Measurements from ENCODE around the gene KRTAP10-4.
"Not testable (repeated sequence)": the region's sequence is repeated elsewhere in the genome, so short reads cannot be mapped to it uniquely, and the experiment has no call there.

The KRTAP10-4 gene

DNA sequence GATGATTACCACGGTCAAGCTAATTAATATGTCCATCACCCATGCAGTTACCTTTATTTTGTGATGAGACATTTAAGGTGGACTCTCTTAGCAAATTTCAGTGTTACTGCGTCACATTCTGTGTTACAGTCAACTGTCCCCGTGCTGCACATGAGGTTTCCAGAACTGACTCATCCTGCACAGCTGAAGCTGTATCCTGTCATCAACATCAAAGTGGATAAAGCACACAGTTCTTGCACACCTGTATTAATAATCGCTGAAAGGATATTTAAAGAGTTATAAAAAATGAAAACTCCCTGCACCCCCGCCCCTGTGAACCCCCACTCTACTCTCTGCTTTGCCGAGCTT lies 10.2 kb downstream of the KRTAP10-4 start:
- no peak overlapping the region for H3K4me3 ChIP-seq (ENCODE audit: low read depth, low read length)
- no peak for DNase-seq (ENCODE audit: low read depth)
- TF ChIP-seq, protein P1, sequence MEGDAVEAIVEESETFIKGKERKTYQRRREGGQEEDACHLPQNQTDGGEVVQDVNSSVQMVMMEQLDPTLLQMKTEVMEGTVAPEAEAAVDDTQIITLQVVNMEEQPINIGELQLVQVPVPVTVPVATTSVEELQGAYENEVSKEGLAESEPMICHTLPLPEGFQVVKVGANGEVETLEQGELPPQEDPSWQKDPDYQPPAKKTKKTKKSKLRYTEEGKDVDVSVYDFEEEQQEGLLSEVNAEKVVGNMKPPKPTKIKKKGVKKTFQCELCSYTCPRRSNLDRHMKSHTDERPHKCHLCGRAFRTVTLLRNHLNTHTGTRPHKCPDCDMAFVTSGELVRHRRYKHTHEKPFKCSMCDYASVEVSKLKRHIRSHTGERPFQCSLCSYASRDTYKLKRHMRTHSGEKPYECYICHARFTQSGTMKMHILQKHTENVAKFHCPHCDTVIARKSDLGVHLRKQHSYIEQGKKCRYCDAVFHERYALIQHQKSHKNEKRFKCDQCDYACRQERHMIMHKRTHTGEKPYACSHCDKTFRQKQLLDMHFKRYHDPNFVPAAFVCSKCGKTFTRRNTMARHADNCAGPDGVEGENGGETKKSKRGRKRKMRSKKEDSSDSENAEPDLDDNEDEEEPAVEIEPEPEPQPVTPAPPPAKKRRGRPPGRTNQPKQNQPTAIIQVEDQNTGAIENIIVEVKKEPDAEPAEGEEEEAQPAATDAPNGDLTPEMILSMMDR (conservative IDR thresholded peaks at IDR 0.05; ENCODE audit: low read depth, low read length): no peak

DNA sequence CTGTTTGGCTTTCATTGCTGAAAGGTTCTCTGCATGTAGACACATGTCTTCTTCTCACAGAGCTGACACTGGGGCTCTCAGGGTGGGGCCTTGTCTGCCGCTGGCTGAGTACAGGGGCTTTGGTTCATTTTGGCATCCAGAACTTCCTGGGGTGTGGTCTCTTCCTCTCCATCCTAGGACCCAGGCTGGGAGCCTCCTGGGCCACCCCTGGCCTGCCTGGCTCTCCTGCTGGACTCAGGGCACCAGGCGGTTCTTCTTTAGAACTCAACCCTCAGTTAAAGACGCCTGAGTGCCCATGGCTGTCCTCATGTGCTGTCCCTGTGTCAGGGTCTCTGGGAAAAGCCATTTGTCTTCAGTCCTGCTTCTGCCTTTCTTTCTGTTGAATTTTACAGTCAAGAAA lies 12.4 kb downstream of the KRTAP10-4 start:
- H3K4me3 ChIP-seq (ENCODE audit: low read depth, low read length): no peak overlapping the region
- TF ChIP-seq, protein P1 (conservative IDR thresholded peaks at IDR 0.05; ENCODE audit: low read depth, low read length): no peak
- no peak for DNase-seq (ENCODE audit: low read depth)

DNA sequence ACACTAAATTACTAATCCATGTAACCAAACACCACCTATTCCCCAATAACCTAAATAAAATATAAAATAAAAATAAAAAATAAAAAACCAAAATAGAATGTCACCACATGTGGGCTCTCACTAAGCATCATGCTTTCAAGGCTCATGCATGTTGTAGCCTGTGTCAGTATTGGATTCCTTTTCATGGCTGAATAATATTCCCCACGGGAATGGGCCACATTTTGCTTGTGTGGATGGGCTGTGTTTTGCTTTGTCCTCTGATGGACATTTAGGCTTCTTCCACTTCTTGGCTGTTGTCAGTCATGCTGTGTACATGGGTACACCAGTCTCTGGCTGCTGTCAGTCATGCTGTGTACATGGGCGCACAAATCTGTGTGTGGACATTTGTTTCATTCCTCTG lies 15.6 kb downstream of the KRTAP10-4 start:
- no peak for DNase-seq (ENCODE audit: low read depth)
- no peak overlapping the region for H3K4me3 ChIP-seq (ENCODE audit: low read depth, low read length)
- TF ChIP-seq, protein P1 (conservative IDR thresholded peaks at IDR 0.05; ENCODE audit: low read depth, low read length): no peak

DNA sequence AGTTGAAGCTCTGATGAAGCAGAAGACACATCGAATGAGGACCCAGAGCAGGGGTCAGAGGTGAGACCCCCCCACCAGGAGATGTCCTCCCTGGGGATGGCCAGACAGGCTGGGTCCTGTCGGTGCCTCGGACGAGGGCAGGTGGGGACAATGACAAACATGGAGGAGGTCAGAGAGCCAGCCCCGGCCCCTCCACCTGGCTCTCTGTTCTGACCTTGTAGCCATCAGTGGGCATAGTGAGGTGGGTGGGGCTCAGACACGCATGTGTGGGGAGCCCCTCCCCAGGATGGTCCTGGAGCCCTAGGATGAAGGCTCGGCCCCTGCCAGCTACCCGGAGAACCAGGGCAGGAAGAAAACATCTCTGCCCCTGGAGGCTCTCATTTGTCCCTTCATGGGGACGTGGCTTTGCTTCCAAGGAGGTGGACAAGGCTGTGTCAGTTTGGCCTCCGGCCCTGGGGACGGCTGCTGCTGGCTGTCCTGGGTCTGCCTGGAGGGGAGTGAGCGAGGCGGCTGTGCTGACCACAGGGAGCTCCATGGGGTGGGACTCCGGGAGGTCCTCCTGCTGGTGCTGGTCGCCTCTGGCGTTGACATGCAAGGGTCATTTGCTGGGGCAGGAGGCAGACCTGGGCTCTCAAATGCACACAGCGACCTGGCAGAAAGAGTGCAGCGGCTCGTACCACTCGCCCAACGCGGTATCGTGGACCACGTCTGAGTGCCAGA lies 16.2 kb downstream of the KRTAP10-4 start:
- no peak overlapping the region for H3K4me3 ChIP-seq (ENCODE audit: low read depth, low read length)
- TF ChIP-seq, protein P1 (conservative IDR thresholded peaks at IDR 0.05; ENCODE audit: low read depth, low read length): no peak
- no peak for DNase-seq (ENCODE audit: low read depth)

DNA sequence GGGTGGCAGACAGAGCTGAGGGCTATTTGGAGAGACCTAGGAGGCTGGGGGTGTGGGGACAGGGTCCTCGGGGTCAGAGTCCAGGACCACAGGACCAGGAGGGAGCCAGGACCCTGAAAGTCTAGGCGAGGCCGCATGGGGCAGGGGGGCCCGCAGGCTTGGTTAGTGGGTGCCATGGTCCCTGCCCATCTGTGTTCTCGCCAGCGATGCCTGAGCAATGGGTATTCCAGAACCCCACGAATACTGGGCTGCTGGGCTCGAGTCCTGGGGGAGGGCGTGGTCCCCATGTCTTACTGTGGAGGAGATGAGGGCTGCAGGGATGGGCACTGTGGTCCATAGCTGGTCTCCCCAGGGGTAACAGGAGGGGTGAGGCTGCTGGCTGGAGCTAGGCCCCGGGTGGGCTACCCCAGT lies 16.8 kb downstream of the KRTAP10-4 start:
- TF ChIP-seq, protein P1 (conservative IDR thresholded peaks at IDR 0.05; ENCODE audit: low read depth, low read length): no peak
- H3K4me3 ChIP-seq (ENCODE audit: low read depth, low read length): no peak overlapping the region
- no peak for DNase-seq (ENCODE audit: low read depth)

DNA sequence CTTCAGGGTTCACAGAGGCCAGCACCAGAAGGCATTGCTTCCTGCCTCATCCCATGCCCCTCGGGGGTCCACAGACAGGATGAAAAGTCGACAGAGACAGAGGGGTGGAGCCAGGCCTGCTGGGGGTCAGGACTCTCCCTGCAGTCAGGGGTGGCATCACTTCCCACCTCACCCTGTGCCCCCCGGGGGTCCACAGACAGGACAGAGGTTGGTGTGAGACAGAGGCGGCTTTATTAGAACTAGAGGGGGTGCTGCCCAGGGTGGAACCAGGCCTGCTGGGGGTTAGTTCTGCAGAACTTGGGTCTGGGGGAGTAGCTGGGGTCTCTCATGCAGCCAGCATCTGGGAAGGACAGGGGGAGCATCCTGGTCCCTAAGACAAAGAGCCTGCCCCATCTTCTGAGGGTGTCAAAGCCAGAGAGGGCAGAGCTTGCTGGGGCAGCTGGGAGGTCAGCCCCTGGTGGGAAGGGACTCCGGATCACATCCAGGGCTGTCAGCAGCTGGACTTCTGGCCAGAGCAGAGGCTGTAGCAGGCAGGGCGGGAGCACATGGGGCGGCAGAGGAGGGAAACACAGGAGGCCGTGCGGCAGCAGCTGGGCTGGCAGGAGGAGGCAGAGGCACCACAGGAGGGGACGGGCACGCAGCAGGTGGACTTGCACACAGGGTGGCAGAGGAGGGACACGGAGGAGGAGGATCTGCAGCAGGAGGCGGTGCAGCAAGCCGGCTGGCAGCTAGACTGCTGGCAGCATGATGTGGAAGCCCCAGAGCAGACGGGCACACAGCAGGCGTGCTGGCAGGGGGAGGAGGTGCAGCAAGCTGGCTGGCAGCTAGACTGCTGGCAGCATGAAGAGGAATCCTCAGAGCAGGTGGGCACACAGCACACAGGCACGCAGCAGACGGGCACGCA lies 17.6 kb downstream of the KRTAP10-4 start:
- not testable (repeated sequence) for DNase-seq (ENCODE audit: low read depth); H3K4me3 ChIP-seq (ENCODE audit: low read depth, low read length)

DNA sequence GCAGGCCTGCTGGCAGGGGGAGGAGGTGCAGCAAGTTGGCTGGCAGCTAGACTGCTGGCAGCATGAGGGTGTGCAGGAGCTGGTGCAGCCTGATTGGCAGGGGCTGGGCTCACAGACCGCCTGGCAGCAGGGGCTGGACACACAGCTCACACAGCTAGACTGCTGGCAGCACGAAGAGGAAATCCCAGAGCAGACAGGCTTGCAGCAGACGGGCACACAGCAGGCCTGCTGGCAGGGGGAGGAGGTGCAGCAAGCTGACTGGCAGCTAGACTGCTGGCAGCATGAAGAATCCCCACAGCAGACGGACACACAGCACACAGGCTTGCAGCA lies 18.2 kb downstream of the KRTAP10-4 start:
- DNase-seq (ENCODE audit: low read depth); H3K4me3 ChIP-seq (ENCODE audit: low read depth, low read length): not testable (repeated sequence)

All from choroid plexus epithelial cell (primary cell).